IPS-15b (cell line): ENCODE results near the gene SLCO2A1.
A peak's percentile ranks its signal among the peaks of the same experiment; 100 is the strongest.

ENCODE experiments used
- H3K27me3 ChIP-seq: one replicate; pipeline ENCODE4 v1.6.1; 2013; ENCODE audit warnings: low read length; ENCODE audit not compliant: control insufficient read depth, insufficient read depth
- H3K36me3 ChIP-seq: one replicate; pipeline ENCODE4 v1.6.1; 2013; ENCODE audit warnings: low read length; ENCODE audit not compliant: control insufficient read depth, insufficient read depth
- H3K4me1 ChIP-seq: one replicate; pipeline ENCODE4 v1.6.1; 2013; ENCODE audit warnings: mild to moderate bottlenecking, low read length; ENCODE audit not compliant: control insufficient read depth, insufficient read depth
- H3K4me3 ChIP-seq: one replicate; pipeline ENCODE4 v1.5.1; 2013; ENCODE audit warnings: low read depth, low read length
- H3K9ac ChIP-seq: one replicate; pipeline ENCODE4 v1.6.1; 2013; ENCODE audit warnings: low read depth, mild to moderate bottlenecking, low read length
- H3K9me3 ChIP-seq: one replicate; pipeline ENCODE4 v1.6.1; 2013; ENCODE audit warnings: mild to moderate bottlenecking, low read length; ENCODE audit not compliant: control insufficient read depth, insufficient read depth

SLCO2A1 gene

DNA sequence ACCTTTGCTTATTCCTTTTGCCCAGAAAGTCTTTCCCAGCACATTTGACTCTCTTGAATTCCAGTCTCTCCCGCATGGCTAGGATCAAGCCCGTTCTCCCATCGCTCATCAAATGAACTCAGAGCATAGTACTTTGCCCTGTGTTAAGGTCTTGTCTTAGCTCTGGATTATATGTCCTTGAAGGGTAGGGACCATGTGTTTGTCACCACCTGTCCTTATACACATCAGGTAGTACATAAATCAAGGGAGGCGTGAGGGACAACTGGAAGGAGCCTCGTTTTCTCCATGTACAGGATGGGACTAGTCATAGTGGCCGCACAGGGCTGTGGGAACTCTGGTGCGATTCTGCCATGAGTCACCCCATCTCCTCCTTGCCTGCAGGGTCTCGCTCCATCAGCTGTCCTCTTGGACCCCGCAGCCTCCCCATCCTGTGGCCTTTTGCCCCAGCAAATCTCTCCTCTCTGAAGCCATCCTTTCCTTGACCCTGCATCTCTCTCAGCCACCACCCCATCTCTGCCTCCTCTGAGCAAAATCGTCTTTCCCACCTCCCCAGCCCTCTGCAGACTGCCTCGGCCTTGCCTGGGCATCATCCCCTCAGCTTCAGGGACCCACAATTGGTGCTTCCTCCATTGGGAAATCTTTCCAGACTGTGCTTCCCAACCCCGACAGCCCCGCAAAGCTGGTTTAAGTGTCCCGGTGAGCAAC is 100.7 kb downstream of the SLCO2A1 start:
- Histone ChIP-seq H3K4me3 (no peak overlapping the region), H3K9ac (no peak overlapping the region), H3K27me3 (peaks cover 17% of the 10 kb centered on the region), H3K36me3 (no peaks in the 10 kb centered on the region), H3K4me1 (no peaks in the 10 kb centered on the region), H3K9me3 (no peaks in the 10 kb centered on the region)

DNA sequence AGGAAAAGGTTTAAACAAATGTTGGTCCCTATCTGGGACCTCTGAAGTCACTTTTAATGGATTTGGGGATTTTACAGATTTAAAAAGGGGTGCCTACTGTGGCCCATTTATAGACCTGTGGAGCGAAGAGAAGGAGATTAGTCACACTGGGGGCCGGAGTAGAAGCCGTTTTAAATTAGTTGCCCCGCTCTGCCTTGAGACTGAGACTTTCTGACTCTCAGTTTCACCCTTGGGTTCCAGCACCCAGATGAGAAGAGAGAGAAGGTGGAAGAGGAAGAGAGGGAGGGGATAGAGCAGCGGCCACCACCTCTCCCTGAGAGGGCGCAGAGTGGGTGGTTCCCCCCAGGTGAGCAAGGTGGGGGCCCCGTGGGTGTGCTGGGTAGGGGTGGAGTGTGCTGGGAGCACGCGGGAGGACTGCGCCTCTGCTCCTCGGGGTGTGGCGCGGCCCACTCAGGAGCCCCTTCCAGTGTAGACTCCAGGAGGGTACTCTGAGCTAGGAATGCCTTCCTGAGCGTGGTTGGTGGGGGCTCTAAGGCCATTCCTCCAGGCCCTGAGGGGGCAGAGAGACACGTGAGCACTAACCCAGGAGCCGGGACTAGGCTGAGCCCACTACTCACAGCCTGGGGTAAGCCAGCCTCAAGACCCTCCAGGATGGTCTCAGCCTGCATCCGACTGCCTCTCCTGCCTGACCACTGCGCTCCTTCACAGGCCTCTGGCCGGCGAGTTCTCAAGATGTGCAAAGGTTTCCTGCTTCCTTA is 101.4 kb downstream of the SLCO2A1 start:
- H3K4me1 ChIP-seq, result no peaks in the 10 kb centered on the region
- no peaks in the 10 kb centered on the region for H3K9me3 ChIP-seq
- H3K9ac ChIP-seq, result no peak overlapping the region
- H3K4me3 ChIP-seq, result peak overlapping the region; percentile 64
- no peaks in the 10 kb centered on the region for H3K36me3 ChIP-seq
- peaks cover 17% of the 10 kb centered on the region for H3K27me3 ChIP-seq

DNA sequence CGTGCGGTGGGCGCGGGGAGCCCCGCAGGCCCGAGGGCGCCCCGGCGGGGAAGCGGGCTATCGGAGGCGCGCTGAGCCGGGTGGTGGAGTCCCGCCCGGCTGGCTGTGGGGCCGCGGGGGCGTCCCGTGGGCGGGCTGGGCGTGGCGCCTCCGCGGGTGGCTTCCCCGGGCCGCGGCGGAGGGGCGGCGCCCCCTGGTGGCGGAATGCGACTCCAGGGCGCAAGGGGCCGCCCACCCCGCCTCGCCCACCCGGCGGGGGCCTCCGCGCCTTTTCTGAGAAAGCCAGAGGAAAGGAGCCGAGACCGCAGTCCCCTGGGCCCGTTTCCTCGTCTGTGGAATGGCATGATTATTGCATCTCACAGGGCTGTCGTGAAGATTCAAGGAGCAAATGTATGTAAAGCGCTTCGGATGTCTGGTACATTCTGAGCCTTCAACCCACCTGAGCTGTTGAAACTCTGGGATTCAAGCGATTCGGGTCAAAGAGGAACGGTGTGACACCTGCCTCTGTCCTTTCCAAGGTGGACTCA is 102.1 kb downstream of the SLCO2A1 start:
- Histone ChIP-seq H3K9ac (no peak overlapping the region), H3K27me3 (peaks cover 17% of the 10 kb centered on the region), H3K9me3 (no peaks in the 10 kb centered on the region), H3K4me1 (no peaks in the 10 kb centered on the region), H3K36me3 (no peaks in the 10 kb centered on the region), H3K4me3 (peak overlapping the region; percentile 64)

- H3K36me3 ChIP-seq, result no peaks in the 10 kb centered on the region
- H3K9ac ChIP-seq, result no peak overlapping the region
- H3K4me3 ChIP-seq, result peak overlapping the region; percentile 64
- H3K27me3 ChIP-seq, result peaks cover 17% of the 10 kb centered on the region
- no peaks in the 10 kb centered on the region for H3K9me3 ChIP-seq
- no peaks in the 10 kb centered on the region for H3K4me1 ChIP-seq
Measured at GRCh38 chr3:133926736-133927539, 102.8 kb downstream of the SLCO2A1 start.

DNA sequence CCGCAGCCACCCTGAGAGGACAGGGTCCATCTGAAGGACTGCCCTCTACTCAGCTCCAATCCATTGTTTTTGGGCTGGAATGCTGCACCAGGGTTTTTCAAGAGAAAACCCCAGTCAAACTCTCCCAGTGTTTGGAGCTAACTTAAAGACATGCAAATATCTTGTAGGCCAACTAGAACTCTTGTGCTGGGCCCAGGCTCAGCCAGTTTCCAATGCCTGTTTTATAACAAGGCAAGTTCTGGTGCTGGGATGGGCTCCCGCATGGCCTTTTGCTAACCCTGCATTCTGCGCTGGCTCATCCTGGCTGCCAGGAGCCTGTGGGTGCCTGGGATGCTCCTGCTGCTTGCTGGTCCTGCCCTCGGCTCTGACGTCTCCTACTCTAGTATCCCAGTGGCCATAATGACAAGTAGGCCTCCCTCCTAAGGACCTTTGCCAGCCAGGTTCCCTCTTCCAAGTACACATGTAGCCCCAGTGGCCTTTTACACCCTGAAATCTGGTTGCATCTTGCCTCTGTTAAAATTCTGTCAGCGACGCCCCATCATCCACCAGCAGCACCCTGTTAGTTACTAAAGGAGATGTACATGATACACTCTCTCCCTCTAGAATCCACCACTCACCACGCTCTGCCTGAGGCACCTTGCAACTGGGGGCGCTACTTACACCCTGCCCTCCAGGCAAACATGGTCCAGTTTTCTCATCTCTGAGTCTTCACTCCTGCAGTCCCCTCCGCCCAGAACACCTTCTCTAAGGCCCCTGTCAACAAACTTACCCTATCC is 103.6 kb downstream of the SLCO2A1 start:
- Histone ChIP-seq H3K9me3 (no peaks in the 10 kb centered on the region), H3K36me3 (no peaks in the 10 kb centered on the region), H3K27me3 (peaks cover 17% of the 10 kb centered on the region), H3K4me1 (no peaks in the 10 kb centered on the region), H3K9ac (no peak overlapping the region), H3K4me3 (no peak overlapping the region)

- no peaks in the 10 kb centered on the region for H3K4me1 ChIP-seq
- H3K9me3 ChIP-seq, result no peaks in the 10 kb centered on the region
- H3K4me3 ChIP-seq, result no peak overlapping the region
- H3K27me3 ChIP-seq, result peaks cover 17% of the 10 kb centered on the region
- no peak overlapping the region for H3K9ac ChIP-seq
- H3K36me3 ChIP-seq, result no peaks in the 10 kb centered on the region
Measured at GRCh38 chr3:133924041-133924440, 105.7 kb downstream of the SLCO2A1 start.

- H3K9me3 ChIP-seq, result no peaks in the 10 kb centered on the region
- H3K36me3 ChIP-seq, result no peaks in the 10 kb centered on the region
- H3K4me1 ChIP-seq, result no peaks in the 10 kb centered on the region
- H3K4me3 ChIP-seq, result no peak overlapping the region
- no peak overlapping the region for H3K9ac ChIP-seq
- peaks cover 2% of the 10 kb centered on the region for H3K27me3 ChIP-seq
Measured at GRCh38 chr3:133921592-133921991, 108.1 kb downstream of the SLCO2A1 start.

GRCh38 chr3:133917144-133917543 is 112.6 kb downstream of the SLCO2A1 start:
- no peaks in the 10 kb centered on the region for H3K4me1 ChIP-seq
- H3K36me3 ChIP-seq, result no peaks in the 10 kb centered on the region
- no peaks in the 10 kb centered on the region for H3K9me3 ChIP-seq
- no peak overlapping the region for H3K4me3 ChIP-seq
- H3K9ac ChIP-seq, result no peak overlapping the region
- no peaks in the 10 kb centered on the region for H3K27me3 ChIP-seq

GRCh38 chr3:133915685-133916658 is 113.8 kb downstream of the SLCO2A1 start:
- no peaks in the 10 kb centered on the region for H3K27me3 ChIP-seq
- H3K9ac ChIP-seq, result no peak overlapping the region
- no peak overlapping the region for H3K4me3 ChIP-seq
- H3K36me3 ChIP-seq, result no peaks in the 10 kb centered on the region
- no peaks in the 10 kb centered on the region for H3K4me1 ChIP-seq
- H3K9me3 ChIP-seq, result no peaks in the 10 kb centered on the region

GRCh38 chr3:133914839-133915600 is 114.7 kb downstream of the SLCO2A1 start:
- H3K9me3 ChIP-seq, result no peaks in the 10 kb centered on the region
- H3K4me1 ChIP-seq, result no peaks in the 10 kb centered on the region
- H3K4me3 ChIP-seq, result no peak overlapping the region
- no peaks in the 10 kb centered on the region for H3K36me3 ChIP-seq
- no peak overlapping the region for H3K9ac ChIP-seq
- no peaks in the 10 kb centered on the region for H3K27me3 ChIP-seq
